Neural progenitor cell (in vitro differentiated cells): ENCODE results near the gene PRKAG2.

Source experiments
- CTCF ChIP-seq: fragments of 200-600 bp; sonication (generic); IDR thresholded peaks from 2 replicates; pipeline ENCODE4 v1.5.1; 2017; ENCODE audit warnings: antibody characterized with exemption, mild to moderate bottlenecking
- EZH2 ChIP-seq: fragments of 200-600 bp; sonication (generic); IDR thresholded peaks from 2 replicates; pipeline ENCODE4 v1.6.1; 2017; ENCODE audit warnings: antibody characterized with exemption, mild to moderate bottlenecking, moderate library complexity

- TF ChIP-seq CTCF = peak; percentile 38
- no peak for TF ChIP-seq EZH2
Observed at GRCh38 chr7:151863386-151864079, 13.4 kb downstream of the PRKAG2 start.
